Endothelial cell (in vitro differentiated cells): ENCODE data around the gene RET. TPM values are rescaled to one million over a fixed set of nuclear protein-coding genes. Genes with fewer than 3 reads are reported as not detected.
"Not testable (repeated sequence)": the region's sequence is repeated elsewhere in the genome, so short reads cannot be mapped to it uniquely, and the experiment has no call there.

Experiments used
- DNase-seq: peaks from one replicate; pipeline ENCODE4 v3.0.0; 2021; ENCODE audit warnings: low spot score
- H3K27ac Mint-ChIP-seq: one replicate; pipeline ENCODE4 v1.8.0; 2021; ENCODE audit warnings: mixed read lengths, inconsistent platforms; ENCODE audit not compliant: unreplicated experiment
- H3K27me3 Mint-ChIP-seq: one replicate; pipeline ENCODE4 v1.8.0; 2021; ENCODE audit warnings: mild to moderate bottlenecking, moderate library complexity, mixed read lengths, inconsistent platforms; ENCODE audit not compliant: unreplicated experiment
- H3K36me3 Mint-ChIP-seq: one replicate; pipeline ENCODE4 v1.8.0; 2021; ENCODE audit warnings: mild to moderate bottlenecking, low read depth, mixed read lengths, inconsistent platforms; ENCODE audit not compliant: unreplicated experiment
- H3K4me1 Mint-ChIP-seq: one replicate; pipeline ENCODE4 v1.8.0; 2021; ENCODE audit warnings: mild to moderate bottlenecking, mixed read lengths, inconsistent platforms; ENCODE audit not compliant: unreplicated experiment
- H3K4me3 Mint-ChIP-seq: one replicate; pipeline ENCODE4 v1.8.0; 2021; ENCODE audit warnings: mild to moderate bottlenecking, mixed read lengths, inconsistent platforms; ENCODE audit not compliant: unreplicated experiment
- H3K9me3 Mint-ChIP-seq: one replicate; pipeline ENCODE4 v1.8.0; 2021; ENCODE audit warnings: mixed read lengths, inconsistent platforms; ENCODE audit not compliant: unreplicated experiment
- CTCF ChIP-seq: fragments of 200-600 bp; sonication (generic); IDR thresholded peaks from one replicate; pipeline ENCODE4 v1.5.0; 2021; ENCODE audit warnings: antibody characterized with exemption; ENCODE audit not compliant: unreplicated experiment
- total RNA-seq: library from RNA; stranded (reverse); fragmentation: NEBNext Ultra II Directional; extraction: Animal tissue kit (Norgen Biotek cat#: 25700); gene quantifications from one replicate; pipeline ENCODE4 v1.2.1, GENCODE V29; 2021; ENCODE audit not compliant: unreplicated experiment

Gene RET
- total RNA-seq, 1 donor from 2014 or later: 0.28 TPM

GRCh38 chr10:43090188-43090587 lies 13.3 kb downstream of the RET start:
- H3K27ac Mint-ChIP-seq: no peak overlapping the region
- peaks cover 5% of the 10 kb centered on the region for H3K9me3 Mint-ChIP-seq

GRCh38 chr10:43090664-43091063 lies 13.8 kb downstream of the RET start:
- H3K27ac Mint-ChIP-seq: no peak overlapping the region
- H3K4me3 Mint-ChIP-seq: no peak overlapping the region
- peaks cover 11% of the 10 kb centered on the region for H3K4me1 Mint-ChIP-seq
- TF ChIP-seq CTCF: no peak
- H3K36me3 Mint-ChIP-seq: peaks cover 4% of the 10 kb centered on the region
- peaks cover 22% of the 10 kb centered on the region for H3K27me3 Mint-ChIP-seq
- peaks cover 5% of the 10 kb centered on the region for H3K9me3 Mint-ChIP-seq
- DNase-seq: no peak

More at GRCh38 chr10:43090188-43090587, 13.3 kb downstream of the RET start:
- Mint-ChIP-seq H3K36me3 (peaks cover 4% of the 10 kb centered on the region), H3K4me1 (peaks cover 11% of the 10 kb centered on the region), H3K4me3 (no peak overlapping the region), H3K27me3 (peaks cover 22% of the 10 kb centered on the region)
- no peak for TF ChIP-seq CTCF
- no peak for DNase-seq

GRCh38 chr10:43091846-43092245 lies 15.0 kb downstream of the RET start:
- Mint-ChIP-seq H3K4me3 (no peak overlapping the region), H3K27me3 (peaks cover 17% of the 10 kb centered on the region), H3K4me1 (peaks cover 11% of the 10 kb centered on the region), H3K36me3 (peaks cover 4% of the 10 kb centered on the region), H3K9me3 (peaks cover 5% of the 10 kb centered on the region), H3K27ac (no peak overlapping the region)
- DNase-seq: no peak
- no peak for TF ChIP-seq CTCF

- no peak overlapping the region for H3K27ac Mint-ChIP-seq
- no peak overlapping the region for H3K4me3 Mint-ChIP-seq
- no peak for DNase-seq
- H3K36me3 Mint-ChIP-seq: no peaks in the 10 kb centered on the region
- H3K27me3 Mint-ChIP-seq: peaks cover 7% of the 10 kb centered on the region
- no peaks in the 10 kb centered on the region for H3K9me3 Mint-ChIP-seq
- TF ChIP-seq CTCF: no peak
- peaks cover 11% of the 10 kb centered on the region for H3K4me1 Mint-ChIP-seq
These were observed 16.7 kb downstream of the RET start for GRCh38 chr10:43093423-43094076.

GRCh38 chr10:43094085-43094484 lies 17.2 kb downstream of the RET start:
- Mint-ChIP-seq H3K27me3 (peaks cover 5% of the 10 kb centered on the region), H3K4me1 (peaks cover 11% of the 10 kb centered on the region), H3K27ac (no peak overlapping the region), H3K4me3 (no peak overlapping the region), H3K9me3 (no peaks in the 10 kb centered on the region), H3K36me3 (no peaks in the 10 kb centered on the region)
- no peak for DNase-seq
- no peak for TF ChIP-seq CTCF

GRCh38 chr10:43099339-43099738 lies 22.5 kb downstream of the RET start:
- H3K27me3 Mint-ChIP-seq, H3K27ac Mint-ChIP-seq, H3K36me3 Mint-ChIP-seq, H3K4me3 Mint-ChIP-seq, DNase-seq, H3K4me1 Mint-ChIP-seq, H3K9me3 Mint-ChIP-seq: not testable (repeated sequence)
